Activated T-cell treated with anti-CD3 and anti-CD28 coated beads for 4 hours (primary cell): ENCODE data around the gene TMEM209.
"Not testable (repeated sequence)": the region's sequence is repeated elsewhere in the genome, so short reads cannot be mapped to it uniquely, and the experiment has no call there.

Experiments used
- DNase-seq: peaks from one replicate; pipeline ENCODE4 v3.0.0-alpha.2; 2020

The TMEM209 gene

GRCh38 chr7:130205084-130205947 is at the start of gene TMEM209:
TMEM209 (minus strand) TSS chr7:130205406; CDS start chr7:130205375, 31 bp downstream.
- DNase-seq: peak; percentile 90

GRCh38 chr7:130254555-130254954 is 49.3 kb upstream of the TMEM209 start:
- DNase-seq: no peak

GRCh38 chr7:130249626-130250025 is 44.4 kb upstream of the TMEM209 start:
- DNase-seq: not testable (repeated sequence)

- DNase-seq: not testable (repeated sequence)
Observed at GRCh38 chr7:130248842-130249241, 43.6 kb upstream of the TMEM209 start.

- not testable (repeated sequence) for DNase-seq
Observed at GRCh38 chr7:130246491-130246890, 41.3 kb upstream of the TMEM209 start.

- DNase-seq: not testable (repeated sequence)
Observed at GRCh38 chr7:130243486-130243885, 38.3 kb upstream of the TMEM209 start.

- peak; percentile 49 for DNase-seq
Observed at GRCh38 chr7:130242198-130243014, 37.2 kb upstream of the TMEM209 start.

GRCh38 chr7:130240240-130240639 is 35.0 kb upstream of the TMEM209 start:
- no peak for DNase-seq

- DNase-seq: not testable (repeated sequence)
Observed at GRCh38 chr7:130236361-130236760, 31.2 kb upstream of the TMEM209 start.

- DNase-seq: no peak
Observed at GRCh38 chr7:130234078-130234477, 28.9 kb upstream of the TMEM209 start.

GRCh38 chr7:130232209-130232608 is 27.0 kb upstream of the TMEM209 start:
- DNase-seq: no peak

GRCh38 chr7:130231792-130232191 is 26.6 kb upstream of the TMEM209 start:
- DNase-seq: no peak

- DNase-seq: not testable (repeated sequence)
Observed at GRCh38 chr7:130229981-130230380, 24.8 kb upstream of the TMEM209 start.

GRCh38 chr7:130228840-130229502 is 23.8 kb upstream of the TMEM209 start:
- no peak for DNase-seq

GRCh38 chr7:130227883-130228575 is 22.8 kb upstream of the TMEM209 start:
- no peak for DNase-seq

- no peak for DNase-seq
Observed at GRCh38 chr7:130226333-130226732, 21.1 kb upstream of the TMEM209 start.

- not testable (repeated sequence) for DNase-seq
Observed at GRCh38 chr7:130224923-130225322, 19.7 kb upstream of the TMEM209 start.

GRCh38 chr7:130224210-130224609 is 19.0 kb upstream of the TMEM209 start:
- no peak for DNase-seq

- no peak for DNase-seq
Observed at GRCh38 chr7:130223646-130224045, 18.4 kb upstream of the TMEM209 start.

- no peak for DNase-seq
Observed at GRCh38 chr7:130221746-130222145, 16.5 kb upstream of the TMEM209 start.

GRCh38 chr7:130219871-130220270 is 14.7 kb upstream of the TMEM209 start:
- DNase-seq: no peak

- DNase-seq: no peak
Observed at GRCh38 chr7:130218806-130219620, 13.8 kb upstream of the TMEM209 start.
